SK-N-SH treated with all-trans-retinoic acid at 6 μM for 48 hours (cell line): ENCODE measurements around the gene HNRNPH2.

Experiments used
- CSDC2 ChIP-seq: fragments of 250-450 bp; sonication (Bioruptor Pico); IDR thresholded peaks from 2 replicates; pipeline ENCODE4 v1.5.0; 2020; ENCODE audit warnings: mild to moderate bottlenecking, moderate library complexity
- RARB ChIP-seq: fragments of 250-450 bp; sonication (Bioruptor Pico); IDR thresholded peaks from 2 replicates; pipeline ENCODE4 v1.8.0; 2021; ENCODE audit warnings: mild to moderate bottlenecking, moderate library complexity

- TF ChIP-seq RARB (CRISPR knock-in tag) = no peak
- TF ChIP-seq CSDC2 = no peak
These were observed 37.0 kb upstream of the HNRNPH2 start for GRCh38 chrX:101370888-101371504.
